ENCODE results near the gene THRB.

Gene THRB

GRCh38 chr3:24270204-24270691, 224.4 kb downstream of the THRB start:
- no peak for DNase-seq (ENCODE audit: low read depth)

DNA sequence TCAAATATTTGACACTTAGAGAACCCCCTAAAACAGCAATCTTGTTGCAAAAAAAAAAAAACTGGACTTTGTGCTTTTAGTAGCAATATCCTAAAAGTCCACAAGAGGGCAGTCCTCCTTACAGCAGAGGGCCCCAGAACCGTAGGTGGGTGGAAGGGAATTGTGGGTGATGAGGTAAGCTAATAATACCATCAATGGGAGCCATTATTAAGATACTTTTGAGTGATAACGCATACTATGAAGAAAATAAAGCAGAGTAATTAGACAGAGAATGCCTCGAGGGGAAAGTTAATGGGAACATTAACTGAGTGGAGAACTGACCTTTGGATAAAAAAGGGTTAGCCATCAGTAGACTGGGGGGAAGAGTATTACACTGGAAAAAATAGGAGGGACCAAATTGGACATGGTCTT, 229.9 kb downstream of the THRB start:
- peak; percentile 54 for DNase-seq (ENCODE audit: low read depth)

DNA sequence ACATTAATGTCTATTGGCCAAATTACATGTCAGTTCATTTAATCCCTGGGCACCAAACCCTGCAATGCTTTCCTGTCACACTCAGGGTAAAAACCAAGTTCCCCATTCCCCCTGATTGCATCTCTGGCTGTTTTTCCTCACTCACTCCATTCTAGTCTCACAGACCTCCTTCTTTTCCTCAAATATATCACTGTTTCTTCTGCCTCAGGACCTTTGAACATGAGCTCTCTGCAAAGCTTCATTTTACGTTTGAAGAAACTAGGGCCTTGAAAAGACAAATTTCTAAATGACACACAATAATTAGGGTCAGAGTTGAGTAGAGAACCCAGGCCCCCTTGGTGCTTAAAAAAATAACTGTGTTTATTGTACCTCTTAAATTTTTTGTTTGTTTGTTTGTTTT, 230.6 kb downstream of the THRB start:
- no peak for DNase-seq (ENCODE audit: low read depth)

- no peak for DNase-seq (ENCODE audit: low read depth)
Observed at GRCh38 chr3:24263069-24263668, 231.5 kb downstream of the THRB start.

GRCh38 chr3:24261521-24261920, 233.1 kb downstream of the THRB start:
- DNase-seq (ENCODE audit: low read depth): no peak

DNA sequence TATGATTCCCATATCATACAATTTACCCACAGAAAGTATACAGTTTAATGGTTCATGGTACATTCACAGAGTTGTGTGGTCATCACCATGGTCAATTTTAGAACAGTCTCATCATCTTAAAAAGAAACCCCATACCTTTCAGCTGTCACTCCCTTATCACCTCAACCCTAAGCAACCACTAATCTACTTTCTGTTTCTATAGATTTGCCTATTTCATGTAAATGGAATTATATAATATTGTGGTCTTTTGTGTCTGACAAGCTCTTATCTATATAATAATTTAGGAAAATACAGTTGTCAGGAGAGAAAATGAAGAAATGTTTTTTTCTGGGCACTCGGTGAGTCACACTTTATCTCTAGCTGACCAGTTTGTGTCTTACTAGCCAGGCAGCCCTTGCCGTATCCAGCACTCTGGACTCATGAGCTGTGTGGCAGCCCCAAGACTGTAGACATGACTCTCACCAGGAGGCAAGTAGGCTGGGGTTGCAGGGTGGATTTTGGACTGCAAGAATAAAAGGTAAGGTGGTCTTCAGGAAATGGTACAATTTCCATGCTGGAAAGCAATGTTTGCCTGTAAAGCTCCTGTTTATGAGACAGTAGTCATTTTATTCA, 234.6 kb downstream of the THRB start:
- DNase-seq (ENCODE audit: low read depth): peak; percentile 18

DNA sequence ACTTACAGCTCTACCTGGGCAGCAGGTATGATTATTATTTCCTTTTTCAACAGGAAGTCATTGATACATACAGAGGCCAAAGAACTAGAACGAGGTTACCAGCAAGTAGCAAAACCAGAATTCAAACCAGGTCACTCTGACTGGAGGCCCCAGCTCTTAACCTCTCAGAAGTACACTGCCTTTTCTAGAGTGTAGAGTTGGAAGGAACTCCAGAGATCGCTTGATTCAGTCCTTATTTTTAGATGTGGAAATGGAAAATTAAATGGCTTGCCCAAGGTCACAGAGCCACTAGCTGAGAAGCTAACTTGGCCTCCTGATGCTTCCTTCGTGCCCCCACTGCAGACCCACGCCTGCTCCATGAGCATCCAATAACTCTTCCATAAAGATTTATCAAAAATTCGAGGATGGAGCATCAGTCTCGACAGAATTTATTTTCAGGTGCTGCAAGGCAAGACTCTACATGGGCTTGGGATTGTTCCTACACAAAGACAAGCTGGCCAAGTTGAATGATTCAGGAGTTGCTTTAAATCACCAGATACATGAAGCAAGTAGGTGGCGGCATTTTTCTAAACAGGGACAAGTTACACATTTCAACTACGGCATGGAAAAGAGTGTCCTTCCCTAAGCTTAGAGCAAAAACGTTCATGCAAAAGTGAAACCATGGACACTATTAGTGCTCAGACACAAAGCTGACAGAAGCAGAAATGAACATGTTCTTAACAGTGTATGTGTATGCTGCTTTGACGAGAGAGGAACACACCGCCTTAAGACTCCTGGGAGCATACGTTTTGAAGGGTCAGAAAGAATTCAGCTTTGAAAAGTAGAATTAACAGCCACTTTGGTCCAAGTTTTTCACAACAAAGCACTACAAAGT, 235.7 kb downstream of the THRB start:
- DNase-seq (ENCODE audit: low read depth): no peak

- no peak for DNase-seq (ENCODE audit: low read depth)
Observed at GRCh38 chr3:24258260-24258659, 236.4 kb downstream of the THRB start.

GRCh38 chr3:24255414-24255813, 239.2 kb downstream of the THRB start:
- DNase-seq (ENCODE audit: low read depth): no peak

- DNase-seq (ENCODE audit: low read depth): peak; percentile 97
Observed at GRCh38 chr3:24254649-24255048, 240.0 kb downstream of the THRB start.

GRCh38 chr3:24253336-24253735, 241.3 kb downstream of the THRB start:
- DNase-seq (ENCODE audit: low read depth): no peak

- DNase-seq (ENCODE audit: low read depth): no peak
Observed at GRCh38 chr3:24249523-24249922, 245.1 kb downstream of the THRB start.

DNA sequence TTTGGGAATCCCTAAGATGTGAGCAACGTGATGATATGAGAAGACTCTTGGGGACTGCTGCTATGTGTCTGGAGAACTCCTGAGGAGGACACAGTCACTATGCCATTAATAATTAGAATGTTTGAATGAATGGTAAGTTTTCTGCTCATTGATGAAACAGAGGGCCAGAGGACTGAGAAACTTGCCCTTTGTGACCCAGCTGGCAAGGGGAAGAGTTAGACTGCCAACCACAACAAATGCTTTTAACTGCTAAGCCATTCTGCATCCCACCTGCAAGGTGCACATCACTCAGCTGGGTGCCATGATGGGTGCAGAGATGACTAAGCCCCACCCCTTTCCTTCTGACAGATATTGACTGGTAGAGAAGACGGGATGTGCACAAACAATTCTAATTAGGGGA, 249.6 kb downstream of the THRB start:
- no peak for DNase-seq (ENCODE audit: low read depth)

- DNase-seq (ENCODE audit: low read depth): no peak
Observed at GRCh38 chr3:24244491-24244890, 250.2 kb downstream of the THRB start.

- DNase-seq (ENCODE audit: low read depth): peak; percentile 81
Observed at GRCh38 chr3:24242012-24242698, 252.5 kb downstream of the THRB start.

DNA sequence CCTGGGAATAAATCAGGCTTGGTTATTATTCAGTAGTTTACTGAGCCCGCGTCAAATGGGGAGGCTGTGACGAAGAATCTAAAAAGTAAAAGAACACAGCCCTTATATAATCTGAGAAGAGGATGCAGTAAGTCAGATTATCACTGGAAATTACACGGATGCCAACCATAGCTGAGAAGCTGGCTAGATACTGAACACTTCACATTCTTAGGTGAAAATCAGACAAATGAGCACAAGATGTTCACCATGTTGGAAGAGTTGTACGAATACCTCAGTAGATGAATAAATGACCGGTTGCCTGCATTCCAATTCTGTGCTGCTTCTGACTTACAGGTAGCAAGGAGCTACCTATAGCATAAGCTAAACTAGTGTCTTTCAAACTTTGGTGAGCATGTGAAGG, 254.3 kb downstream of the THRB start:
- no peak for DNase-seq (ENCODE audit: low read depth)

GRCh38 chr3:24237971-24238706, 256.5 kb downstream of the THRB start:
- peak; percentile 94 for DNase-seq (ENCODE audit: low read depth)

GRCh38 chr3:24235121-24235520, 259.5 kb downstream of the THRB start:
- DNase-seq (ENCODE audit: low read depth): no peak

DNA sequence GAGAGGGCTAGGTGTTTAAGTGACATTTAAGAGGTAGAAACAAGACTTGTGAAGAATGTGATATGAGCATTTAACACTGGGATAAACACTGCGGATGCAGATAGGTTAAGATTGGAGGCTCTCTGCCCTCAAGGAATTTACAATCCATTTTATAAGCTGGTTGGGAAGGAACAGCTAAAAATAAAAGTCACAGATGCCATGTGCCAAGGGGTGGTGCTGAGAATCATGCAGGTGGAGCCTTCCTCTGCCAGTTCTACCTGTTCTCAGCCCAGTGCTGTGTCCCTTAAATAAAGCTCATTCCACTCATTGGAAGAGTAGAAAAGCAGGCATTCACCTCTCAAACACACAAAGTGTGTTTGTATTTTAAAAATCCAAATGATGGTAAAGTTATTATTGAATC, 261.9 kb downstream of the THRB start:
- DNase-seq (ENCODE audit: low read depth): no peak

DNA sequence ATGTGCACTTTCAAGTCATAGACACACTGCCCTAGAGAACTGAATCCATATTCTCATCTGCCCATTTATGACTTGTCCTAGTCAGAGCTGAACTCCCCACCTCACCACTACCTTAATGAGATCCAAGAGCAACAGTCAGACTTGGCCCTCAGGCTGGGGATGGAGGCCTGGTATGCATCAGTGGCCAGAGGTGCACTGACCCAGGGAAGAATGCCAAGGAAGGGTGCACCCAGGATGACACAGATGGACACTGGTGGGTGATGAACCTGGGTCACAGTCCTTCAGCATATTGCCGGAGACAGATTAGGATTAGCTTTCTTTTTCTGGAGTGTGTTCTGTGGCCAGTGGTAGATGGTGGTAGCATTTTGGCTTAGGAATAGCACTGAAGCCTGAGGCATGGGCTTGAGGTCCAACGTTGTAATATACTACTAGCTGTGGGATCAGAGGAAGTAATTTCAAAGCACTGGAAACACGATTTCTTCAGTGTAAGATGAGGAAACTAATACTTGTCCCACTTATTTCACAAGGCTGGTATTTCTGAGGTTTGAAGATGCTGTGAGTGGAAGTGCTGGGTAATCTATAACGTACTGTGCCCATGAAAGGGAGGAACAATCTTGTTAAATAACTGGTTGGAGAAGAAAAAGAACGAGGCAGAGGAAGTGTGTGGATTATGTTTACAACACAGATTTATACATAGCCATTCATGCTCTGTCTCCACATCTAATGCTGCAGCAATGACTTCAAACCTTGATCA, 265.0 kb downstream of the THRB start:
- no peak for DNase-seq (ENCODE audit: low read depth)

DNA sequence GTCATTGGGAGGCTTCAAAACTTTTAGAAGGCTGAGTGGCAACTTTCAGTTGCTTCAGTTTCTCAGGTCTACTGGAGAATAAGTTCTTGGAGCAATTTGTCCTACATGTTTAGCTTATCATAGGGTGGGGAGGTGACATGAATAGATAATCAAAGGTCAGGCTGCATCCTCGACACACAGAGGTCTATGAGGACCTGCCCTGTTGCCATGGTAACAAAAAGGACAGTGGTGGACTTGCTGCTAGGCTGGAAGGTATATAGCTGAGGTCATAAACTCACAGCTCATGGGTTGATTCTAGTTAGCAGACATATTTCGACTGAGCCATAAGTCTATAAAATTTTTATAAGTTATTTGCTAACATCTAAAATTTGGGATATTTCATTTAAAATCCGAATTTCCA, 267.0 kb downstream of the THRB start:
- DNase-seq (ENCODE audit: low read depth): no peak
